HL-60 (cell line): ENCODE results near the gene EEF1A2.

Experiments used
- POLR2AphosphoS5 ChIP-seq: IDR thresholded peaks from 2 replicates; pipeline ENCODE4 v1.6.1; 2012; ENCODE audit warnings: low read depth
- SPI1 ChIP-seq: IDR thresholded peaks from 2 replicates; pipeline ENCODE4 v1.6.1; 2012; ENCODE audit warnings: low read depth, mild to moderate bottlenecking, borderline replicate concordance
- TF ChIP-seq, protein P1 (sequence below): IDR thresholded peaks from one replicate; pipeline ENCODE4 v1.5.1; 2011; ENCODE audit warnings: low read length, control low read depth, inconsistent platforms; ENCODE audit not compliant: insufficient read depth
- TF ChIP-seq, protein P2 (sequence below): IDR thresholded peaks from 2 replicates; pipeline ENCODE4 v1.6.1; 2012; ENCODE audit warnings: low read depth; ENCODE audit not compliant: insufficient replicate concordance

DNA sequence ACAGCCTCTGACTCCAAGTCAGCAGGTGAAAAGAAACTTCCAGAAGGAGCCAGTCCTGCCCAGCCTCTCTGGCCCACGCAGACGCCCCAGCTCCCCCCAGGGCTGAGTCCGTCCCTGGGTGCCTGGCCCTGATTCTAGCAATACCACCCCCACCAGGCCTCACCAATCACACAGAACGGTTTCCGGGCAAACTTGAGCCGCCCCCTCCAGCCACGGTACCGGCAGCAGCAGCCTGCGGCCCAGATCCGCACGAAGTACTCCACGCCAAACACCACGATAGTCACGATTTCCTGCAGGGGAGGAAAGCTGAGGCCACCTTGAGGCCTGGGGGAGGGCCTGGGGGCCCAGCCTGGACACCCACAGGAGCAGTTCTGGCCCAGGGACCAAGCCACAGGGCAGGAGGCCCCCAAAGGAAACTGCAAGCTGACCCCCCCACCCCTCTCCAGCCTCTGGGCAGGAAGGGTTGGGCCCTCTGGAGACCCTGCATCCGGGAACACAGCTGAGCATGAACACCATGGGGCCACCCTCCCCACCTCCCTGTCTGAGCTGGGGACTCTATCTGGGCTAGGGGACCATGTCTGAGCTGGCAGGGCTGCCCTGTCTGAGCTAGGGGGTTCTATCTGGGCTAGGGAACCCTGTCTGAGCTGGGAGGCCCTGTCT is 53.7 kb downstream of the EEF1A2 start:
- TF ChIP-seq, protein P1, sequence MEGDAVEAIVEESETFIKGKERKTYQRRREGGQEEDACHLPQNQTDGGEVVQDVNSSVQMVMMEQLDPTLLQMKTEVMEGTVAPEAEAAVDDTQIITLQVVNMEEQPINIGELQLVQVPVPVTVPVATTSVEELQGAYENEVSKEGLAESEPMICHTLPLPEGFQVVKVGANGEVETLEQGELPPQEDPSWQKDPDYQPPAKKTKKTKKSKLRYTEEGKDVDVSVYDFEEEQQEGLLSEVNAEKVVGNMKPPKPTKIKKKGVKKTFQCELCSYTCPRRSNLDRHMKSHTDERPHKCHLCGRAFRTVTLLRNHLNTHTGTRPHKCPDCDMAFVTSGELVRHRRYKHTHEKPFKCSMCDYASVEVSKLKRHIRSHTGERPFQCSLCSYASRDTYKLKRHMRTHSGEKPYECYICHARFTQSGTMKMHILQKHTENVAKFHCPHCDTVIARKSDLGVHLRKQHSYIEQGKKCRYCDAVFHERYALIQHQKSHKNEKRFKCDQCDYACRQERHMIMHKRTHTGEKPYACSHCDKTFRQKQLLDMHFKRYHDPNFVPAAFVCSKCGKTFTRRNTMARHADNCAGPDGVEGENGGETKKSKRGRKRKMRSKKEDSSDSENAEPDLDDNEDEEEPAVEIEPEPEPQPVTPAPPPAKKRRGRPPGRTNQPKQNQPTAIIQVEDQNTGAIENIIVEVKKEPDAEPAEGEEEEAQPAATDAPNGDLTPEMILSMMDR = no peak
- TF ChIP-seq, protein P2, sequence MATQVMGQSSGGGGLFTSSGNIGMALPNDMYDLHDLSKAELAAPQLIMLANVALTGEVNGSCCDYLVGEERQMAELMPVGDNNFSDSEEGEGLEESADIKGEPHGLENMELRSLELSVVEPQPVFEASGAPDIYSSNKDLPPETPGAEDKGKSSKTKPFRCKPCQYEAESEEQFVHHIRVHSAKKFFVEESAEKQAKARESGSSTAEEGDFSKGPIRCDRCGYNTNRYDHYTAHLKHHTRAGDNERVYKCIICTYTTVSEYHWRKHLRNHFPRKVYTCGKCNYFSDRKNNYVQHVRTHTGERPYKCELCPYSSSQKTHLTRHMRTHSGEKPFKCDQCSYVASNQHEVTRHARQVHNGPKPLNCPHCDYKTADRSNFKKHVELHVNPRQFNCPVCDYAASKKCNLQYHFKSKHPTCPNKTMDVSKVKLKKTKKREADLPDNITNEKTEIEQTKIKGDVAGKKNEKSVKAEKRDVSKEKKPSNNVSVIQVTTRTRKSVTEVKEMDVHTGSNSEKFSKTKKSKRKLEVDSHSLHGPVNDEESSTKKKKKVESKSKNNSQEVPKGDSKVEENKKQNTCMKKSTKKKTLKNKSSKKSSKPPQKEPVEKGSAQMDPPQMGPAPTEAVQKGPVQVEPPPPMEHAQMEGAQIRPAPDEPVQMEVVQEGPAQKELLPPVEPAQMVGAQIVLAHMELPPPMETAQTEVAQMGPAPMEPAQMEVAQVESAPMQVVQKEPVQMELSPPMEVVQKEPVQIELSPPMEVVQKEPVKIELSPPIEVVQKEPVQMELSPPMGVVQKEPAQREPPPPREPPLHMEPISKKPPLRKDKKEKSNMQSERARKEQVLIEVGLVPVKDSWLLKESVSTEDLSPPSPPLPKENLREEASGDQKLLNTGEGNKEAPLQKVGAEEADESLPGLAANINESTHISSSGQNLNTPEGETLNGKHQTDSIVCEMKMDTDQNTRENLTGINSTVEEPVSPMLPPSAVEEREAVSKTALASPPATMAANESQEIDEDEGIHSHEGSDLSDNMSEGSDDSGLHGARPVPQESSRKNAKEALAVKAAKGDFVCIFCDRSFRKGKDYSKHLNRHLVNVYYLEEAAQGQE = no peak
- TF ChIP-seq SPI1 = no peak
- TF ChIP-seq POLR2AphosphoS5 = no peak
